HEK293 (cell line): ENCODE results near the gene STK35.

Experiments
- ZBTB20 ChIP-seq: fragments of 450-650 bp; formaldehyde crosslinking; IDR thresholded peaks from 2 replicates; pipeline ENCODE4 v1.5.1; 2016; ENCODE audit warnings: missing biosample characterization, missing genetic modification characterization
- ZNF174 ChIP-seq: fragments of 450-650 bp; formaldehyde crosslinking; IDR thresholded peaks from 2 replicates; pipeline ENCODE4 v1.5.0; 2017; ENCODE audit warnings: missing biosample characterization, mild to moderate bottlenecking, missing genetic modification characterization
- ZNF23 ChIP-seq: fragments of 450-650 bp; formaldehyde crosslinking; IDR thresholded peaks from 2 replicates; pipeline ENCODE4 v1.5.1; 2016; ENCODE audit warnings: missing biosample characterization, missing genetic modification characterization, borderline replicate concordance
- TF ChIP-seq, protein P1 (sequence below): fragments of 450-650 bp; IDR thresholded peaks from 2 replicates; pipeline ENCODE4 v1.5.1; 2018; ENCODE audit warnings: missing biosample characterization, missing genetic modification characterization
- TF ChIP-seq, protein P2 (sequence below): fragments of 450-650 bp; formaldehyde crosslinking; IDR thresholded peaks from 2 replicates; pipeline ENCODE4 v1.5.1; 2016; ENCODE audit warnings: missing biosample characterization, missing genetic modification characterization
- TF ChIP-seq, protein P3 (sequence below): fragments of 450-650 bp; formaldehyde crosslinking; IDR thresholded peaks from 2 replicates; pipeline ENCODE4 v1.5.1; 2017; ENCODE audit warnings: missing biosample characterization, missing genetic modification characterization

DNA sequence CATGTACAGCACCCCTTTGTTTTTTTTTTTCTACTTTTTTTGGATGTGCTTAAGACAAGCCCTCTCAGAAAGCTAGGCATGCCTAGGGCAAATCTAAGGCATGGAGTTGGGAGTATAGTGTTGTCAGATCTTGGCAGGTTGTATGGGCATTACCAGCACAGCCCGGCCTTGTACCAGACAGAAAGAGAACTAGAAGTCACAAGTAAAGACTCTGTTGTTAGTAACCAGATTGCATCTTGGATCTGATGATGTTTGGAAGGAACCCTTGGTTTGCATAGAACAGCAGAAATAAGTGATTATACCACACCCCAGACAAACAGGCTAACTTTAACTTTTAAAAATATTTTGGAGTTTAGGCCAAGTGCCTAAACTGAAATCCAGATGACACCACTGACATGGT is 25.6 kb downstream of the STK35 start:
- TF ChIP-seq, protein P1, sequence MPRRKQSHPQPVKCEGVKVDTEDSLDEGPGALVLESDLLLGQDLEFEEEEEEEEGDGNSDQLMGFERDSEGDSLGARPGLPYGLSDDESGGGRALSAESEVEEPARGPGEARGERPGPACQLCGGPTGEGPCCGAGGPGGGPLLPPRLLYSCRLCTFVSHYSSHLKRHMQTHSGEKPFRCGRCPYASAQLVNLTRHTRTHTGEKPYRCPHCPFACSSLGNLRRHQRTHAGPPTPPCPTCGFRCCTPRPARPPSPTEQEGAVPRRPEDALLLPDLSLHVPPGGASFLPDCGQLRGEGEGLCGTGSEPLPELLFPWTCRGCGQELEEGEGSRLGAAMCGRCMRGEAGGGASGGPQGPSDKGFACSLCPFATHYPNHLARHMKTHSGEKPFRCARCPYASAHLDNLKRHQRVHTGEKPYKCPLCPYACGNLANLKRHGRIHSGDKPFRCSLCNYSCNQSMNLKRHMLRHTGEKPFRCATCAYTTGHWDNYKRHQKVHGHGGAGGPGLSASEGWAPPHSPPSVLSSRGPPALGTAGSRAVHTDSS (tag by site-specific recombination), result no peak
- TF ChIP-seq ZNF23 (tag by site-specific recombination) (no peak), ZNF174 (no peak), ZBTB20 (tag by site-specific recombination) (no peak)
- TF ChIP-seq, protein P2, sequence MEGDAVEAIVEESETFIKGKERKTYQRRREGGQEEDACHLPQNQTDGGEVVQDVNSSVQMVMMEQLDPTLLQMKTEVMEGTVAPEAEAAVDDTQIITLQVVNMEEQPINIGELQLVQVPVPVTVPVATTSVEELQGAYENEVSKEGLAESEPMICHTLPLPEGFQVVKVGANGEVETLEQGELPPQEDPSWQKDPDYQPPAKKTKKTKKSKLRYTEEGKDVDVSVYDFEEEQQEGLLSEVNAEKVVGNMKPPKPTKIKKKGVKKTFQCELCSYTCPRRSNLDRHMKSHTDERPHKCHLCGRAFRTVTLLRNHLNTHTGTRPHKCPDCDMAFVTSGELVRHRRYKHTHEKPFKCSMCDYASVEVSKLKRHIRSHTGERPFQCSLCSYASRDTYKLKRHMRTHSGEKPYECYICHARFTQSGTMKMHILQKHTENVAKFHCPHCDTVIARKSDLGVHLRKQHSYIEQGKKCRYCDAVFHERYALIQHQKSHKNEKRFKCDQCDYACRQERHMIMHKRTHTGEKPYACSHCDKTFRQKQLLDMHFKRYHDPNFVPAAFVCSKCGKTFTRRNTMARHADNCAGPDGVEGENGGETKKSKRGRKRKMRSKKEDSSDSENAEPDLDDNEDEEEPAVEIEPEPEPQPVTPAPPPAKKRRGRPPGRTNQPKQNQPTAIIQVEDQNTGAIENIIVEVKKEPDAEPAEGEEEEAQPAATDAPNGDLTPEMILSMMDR (tag by site-specific recombination), result no peak
- TF ChIP-seq, protein P3, sequence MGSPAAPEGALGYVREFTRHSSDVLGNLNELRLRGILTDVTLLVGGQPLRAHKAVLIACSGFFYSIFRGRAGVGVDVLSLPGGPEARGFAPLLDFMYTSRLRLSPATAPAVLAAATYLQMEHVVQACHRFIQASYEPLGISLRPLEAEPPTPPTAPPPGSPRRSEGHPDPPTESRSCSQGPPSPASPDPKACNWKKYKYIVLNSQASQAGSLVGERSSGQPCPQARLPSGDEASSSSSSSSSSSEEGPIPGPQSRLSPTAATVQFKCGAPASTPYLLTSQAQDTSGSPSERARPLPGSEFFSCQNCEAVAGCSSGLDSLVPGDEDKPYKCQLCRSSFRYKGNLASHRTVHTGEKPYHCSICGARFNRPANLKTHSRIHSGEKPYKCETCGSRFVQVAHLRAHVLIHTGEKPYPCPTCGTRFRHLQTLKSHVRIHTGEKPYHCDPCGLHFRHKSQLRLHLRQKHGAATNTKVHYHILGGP (tag by site-specific recombination), result no peak
